UCSD-AML1 (cell line): ENCODE data around the gene MARVELD1.
A peak's percentile ranks its signal among the peaks of the same experiment; 100 is the strongest.

Experiments used
- DNase-seq: peaks from one replicate; lab custom pipeline; 2025; ENCODE audit not compliant: unreplicated experiment; lab: John Stamatoyannopoulos, UW

Gene MARVELD1

GRCh38 chr10:97752956-97753355 is 39.4 kb downstream of the MARVELD1 start:
- DNase-seq: no peak

- no peak for DNase-seq
These were observed 41.2 kb downstream of the MARVELD1 start for GRCh38 chr10:97754726-97755125.

GRCh38 chr10:97755718-97756117 is 42.2 kb downstream of the MARVELD1 start:
- no peak for DNase-seq

- DNase-seq: no peak
These were observed 43.9 kb downstream of the MARVELD1 start for GRCh38 chr10:97757471-97757870.

GRCh38 chr10:97759158-97759887 is 45.8 kb downstream of the MARVELD1 start:
- peak; percentile 67 for DNase-seq

GRCh38 chr10:97759946-97760345 is 46.4 kb downstream of the MARVELD1 start:
- no peak for DNase-seq

GRCh38 chr10:97760461-97761257 is 47.1 kb downstream of the MARVELD1 start:
- no peak for DNase-seq

GRCh38 chr10:97761331-97761865 is 47.9 kb downstream of the MARVELD1 start:
- DNase-seq: no peak

GRCh38 chr10:97762056-97762455 is 48.5 kb downstream of the MARVELD1 start:
- no peak for DNase-seq

GRCh38 chr10:97762816-97763215 is 49.3 kb downstream of the MARVELD1 start:
- no peak for DNase-seq

GRCh38 chr10:97763411-97763810 is 49.9 kb downstream of the MARVELD1 start:
- no peak for DNase-seq

- no peak for DNase-seq
These were observed 50.4 kb downstream of the MARVELD1 start for GRCh38 chr10:97763947-97764346.

- no peak for DNase-seq
These were observed 51.0 kb downstream of the MARVELD1 start for GRCh38 chr10:97764519-97764931.

- DNase-seq: no peak
These were observed 51.7 kb downstream of the MARVELD1 start for GRCh38 chr10:97765201-97765600.

GRCh38 chr10:97766106-97766810 is 52.7 kb downstream of the MARVELD1 start:
- no peak for DNase-seq

GRCh38 chr10:97766996-97767924 is 53.7 kb downstream of the MARVELD1 start:
- DNase-seq: no peak
